Inferior parietal cortex (tissue), 1 donor: ENCODE data around the gene ARL5A.
"Not testable (repeated sequence)": the region's sequence is repeated elsewhere in the genome, so short reads cannot be mapped to it uniquely, and the experiment has no call there.

Source experiments
- DNase-seq: peaks from one replicate; pipeline ENCODE4 v3.0.0-alpha.2; 2016; ENCODE audit errors: extremely low spot score

The ARL5A gene

GRCh38 chr2:151795646-151796240 lies 32.5 kb downstream of the ARL5A start:
- no peak for DNase-seq

GRCh38 chr2:151794422-151794821 lies 33.8 kb downstream of the ARL5A start:
- DNase-seq: not testable (repeated sequence)

GRCh38 chr2:151793123-151793522 lies 35.1 kb downstream of the ARL5A start:
- DNase-seq: no peak

GRCh38 chr2:151792589-151792988 lies 35.6 kb downstream of the ARL5A start:
- no peak for DNase-seq

GRCh38 chr2:151791545-151791944 lies 36.7 kb downstream of the ARL5A start:
- no peak for DNase-seq

- DNase-seq: no peak
Observed at GRCh38 chr2:151790689-151791088, 37.5 kb downstream of the ARL5A start.

- DNase-seq: no peak
Observed at GRCh38 chr2:151789055-151789834, 39.0 kb downstream of the ARL5A start.

GRCh38 chr2:151786483-151786882 lies 41.7 kb downstream of the ARL5A start:
- DNase-seq: no peak

- DNase-seq: no peak
Observed at GRCh38 chr2:151786077-151786476, 42.1 kb downstream of the ARL5A start.

- DNase-seq: no peak
Observed at GRCh38 chr2:151783133-151783520, 45.1 kb downstream of the ARL5A start.

- no peak for DNase-seq
Observed at GRCh38 chr2:151782378-151783132, 45.7 kb downstream of the ARL5A start.

- no peak for DNase-seq
Observed at GRCh38 chr2:151781642-151782041, 46.6 kb downstream of the ARL5A start.

GRCh38 chr2:151780938-151781337 lies 47.3 kb downstream of the ARL5A start:
- DNase-seq: no peak

GRCh38 chr2:151777935-151778334 lies 50.3 kb downstream of the ARL5A start:
- DNase-seq: no peak

- DNase-seq: no peak
Observed at GRCh38 chr2:151777487-151777886, 50.7 kb downstream of the ARL5A start.

- DNase-seq: no peak
Observed at GRCh38 chr2:151776367-151776766, 51.9 kb downstream of the ARL5A start.

GRCh38 chr2:151775057-151775740 lies 53.0 kb downstream of the ARL5A start:
- DNase-seq: no peak

- DNase-seq: no peak
Observed at GRCh38 chr2:151774506-151774905, 53.7 kb downstream of the ARL5A start.

GRCh38 chr2:151771599-151772358 lies 56.4 kb downstream of the ARL5A start:
- no peak for DNase-seq

GRCh38 chr2:151770995-151771394 lies 57.2 kb downstream of the ARL5A start:
- no peak for DNase-seq

- DNase-seq: no peak
Observed at GRCh38 chr2:151769606-151770005, 58.6 kb downstream of the ARL5A start.
